Esophagus squamous epithelium (tissue), 5 donors: ENCODE data around the gene PNMA5. TPM values are rescaled to one million over a fixed set of nuclear protein-coding genes. Genes with fewer than 3 reads are reported as not detected.
"Not testable (repeated sequence)": the region's sequence is repeated elsewhere in the genome, so short reads cannot be mapped to it uniquely, and the experiment has no call there.

ENCODE experiments used
- DNase-seq: peaks from one replicate; lab custom pipeline; 2025; lab: John Stamatoyannopoulos, UW
- H3K27ac ChIP-seq, 4 donors: fragments of 200-600 bp; sonication (generic); one replicate each; pipeline ENCODE4 v1.5.1; 2016 to 2019; ENCODE audit warnings: mild to moderate bottlenecking in 1 of 4
- H3K27me3 ChIP-seq, 4 donors: fragments of 200-600 bp; sonication (generic); 1 replicate in 3 of 4; 2 replicates in 1 of 4; pipeline versions ENCODE4 v1.5.1 to v1.6.0; 2017 to 2021; ENCODE audit warnings: antibody characterized with exemption in 1 of 4
- H3K36me3 ChIP-seq, 3 donors: fragments of 200-600 bp; sonication (generic); one replicate each; pipeline ENCODE4 v1.5.1; 2016 to 2019
- H3K4me1 ChIP-seq, 3 donors: fragments of 200-600 bp; sonication (generic); one replicate each; pipeline ENCODE4 v1.5.1; 2017 to 2019
- H3K4me3 ChIP-seq, 4 donors: fragments of 200-600 bp; sonication (generic); 1 replicate in 3 of 4; 2 replicates in 1 of 4; pipeline ENCODE4 v1.5.1; 2016 to 2019; ENCODE audit warnings: mild to moderate bottlenecking in 2 of 4, moderate library complexity in 1 of 4
- H3K9me3 ChIP-seq, 3 donors: fragments of 200-600 bp; sonication (generic); one replicate each; pipeline ENCODE4 v1.5.1; 2016 to 2019
- POLR2A ChIP-seq, 4 donors: fragments of 450-650 bp; IDR thresholded peaks; one replicate each; pipeline ENCODE4 v1.6.1; 2017; ENCODE audit warnings: antibody characterized with exemption in 4 of 4, mild to moderate bottlenecking in 4 of 4, moderate library complexity in 3 of 4
- WGBS, 2 donors: methylation state at CpG; one replicate each; pipeline ENCODE4 v1.1.5; 2018; 5-methylcytosine and 5-hydroxymethylcytosine counted together
- intact Hi-C: fragments of 100-400 bp; cut with DNase I; formaldehyde crosslinking; loops from one replicate; pipeline ENCODE4 v1.15.0; 2022
- total RNA-seq, 4 donors: library from RNA; depleted of rRNA; stranded (reverse); fragments of >200 nt; gene quantifications; one replicate each; pipeline ENCODE4 v1.1.0, GENCODE V29; 2016
- TF ChIP-seq, protein P1 (sequence below), 6 experiments: fragments of 450-650 bp in 4 of 6; fragments of 200-600 bp in 2 of 6; sonication (generic) in 2 of 6; IDR thresholded peaks; one replicate each; pipeline ENCODE4 v1.5.1; 2016 to 2019; ENCODE audit warnings: antibody characterized with exemption in 6 of 6, mild to moderate bottlenecking in 4 of 6, moderate library complexity in 4 of 6
- donor health status: DM: yes; HTN: yes; CAD: no.

Gene PNMA5
- total RNA-seq, 4 donors from 2014 or later: not detected

DNA sequence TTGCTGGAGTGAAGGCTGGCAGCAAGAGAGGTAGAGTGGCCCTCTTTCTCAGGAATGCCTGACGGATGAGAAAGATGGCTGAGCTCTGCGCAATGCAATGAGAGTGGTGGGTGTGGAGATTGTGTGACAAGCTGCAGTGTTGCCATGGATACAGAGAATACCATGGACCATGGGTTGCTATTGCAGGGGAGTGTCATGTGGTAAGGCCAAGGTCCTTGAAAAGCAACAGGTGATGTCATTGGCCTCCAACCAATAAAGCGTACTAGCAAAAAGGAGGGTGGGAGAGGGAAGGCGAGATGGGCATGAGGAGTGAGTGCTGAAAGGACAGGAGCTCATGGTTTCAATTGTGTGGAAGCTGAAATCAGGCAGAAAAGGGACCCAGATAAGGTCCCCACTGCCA is 1.8 kb downstream of the PNMA5 start:
- H3K36me3 ChIP-seq: no peaks in the 10 kb centered on the region
- no peak overlapping the region for H3K4me3 ChIP-seq
- TF ChIP-seq POLR2A (IDR thresholded peaks at IDR 0.05): no peak
- TF ChIP-seq, protein P1, sequence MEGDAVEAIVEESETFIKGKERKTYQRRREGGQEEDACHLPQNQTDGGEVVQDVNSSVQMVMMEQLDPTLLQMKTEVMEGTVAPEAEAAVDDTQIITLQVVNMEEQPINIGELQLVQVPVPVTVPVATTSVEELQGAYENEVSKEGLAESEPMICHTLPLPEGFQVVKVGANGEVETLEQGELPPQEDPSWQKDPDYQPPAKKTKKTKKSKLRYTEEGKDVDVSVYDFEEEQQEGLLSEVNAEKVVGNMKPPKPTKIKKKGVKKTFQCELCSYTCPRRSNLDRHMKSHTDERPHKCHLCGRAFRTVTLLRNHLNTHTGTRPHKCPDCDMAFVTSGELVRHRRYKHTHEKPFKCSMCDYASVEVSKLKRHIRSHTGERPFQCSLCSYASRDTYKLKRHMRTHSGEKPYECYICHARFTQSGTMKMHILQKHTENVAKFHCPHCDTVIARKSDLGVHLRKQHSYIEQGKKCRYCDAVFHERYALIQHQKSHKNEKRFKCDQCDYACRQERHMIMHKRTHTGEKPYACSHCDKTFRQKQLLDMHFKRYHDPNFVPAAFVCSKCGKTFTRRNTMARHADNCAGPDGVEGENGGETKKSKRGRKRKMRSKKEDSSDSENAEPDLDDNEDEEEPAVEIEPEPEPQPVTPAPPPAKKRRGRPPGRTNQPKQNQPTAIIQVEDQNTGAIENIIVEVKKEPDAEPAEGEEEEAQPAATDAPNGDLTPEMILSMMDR (IDR thresholded peaks at IDR 0.05): no peak
- DNase-seq: no peak
- H3K4me1 ChIP-seq: no peaks in the 10 kb centered on the region
- 74 to 90% methylated on average over 2 to 4 of the region's 4 CpGs for WGBS, 2 donors
- H3K9me3 ChIP-seq: no peaks in the 10 kb centered on the region
- intact Hi-C loops: no loop called here
- no peaks in the 10 kb centered on the region for H3K27me3 ChIP-seq
- H3K27ac ChIP-seq: no peak overlapping the region

DNA sequence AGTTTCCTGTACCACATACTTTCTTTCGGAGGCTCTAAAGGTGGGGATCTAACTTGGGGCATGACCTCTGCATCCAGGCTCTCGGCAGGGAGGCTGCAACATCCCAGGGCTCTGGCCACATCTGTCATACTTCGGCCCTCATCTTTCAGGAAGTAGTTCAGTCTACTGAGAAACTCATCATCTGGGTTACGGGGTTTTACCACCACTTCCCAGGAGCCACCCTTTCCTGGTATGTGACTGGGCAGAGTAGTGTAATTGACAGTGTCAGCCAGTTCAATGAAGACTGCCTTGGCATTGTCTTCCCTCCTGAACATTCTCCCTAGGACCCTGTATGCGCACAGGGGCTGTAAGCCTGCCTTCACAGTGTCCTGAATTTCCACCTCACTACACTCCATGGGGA is 2.8 kb downstream of the PNMA5 start:
- Histone ChIP-seq H3K9me3 (no peaks in the 10 kb centered on the region), H3K4me1 (no peaks in the 10 kb centered on the region), H3K36me3 (no peaks in the 10 kb centered on the region), H3K27me3 (no peaks in the 10 kb centered on the region), H3K27ac (no peak overlapping the region), H3K4me3 (no peak overlapping the region)
- intact Hi-C loops: no loop called here
- no peak for DNase-seq
- WGBS, 2 donors: 73 to 88% methylated on average over 2 to 5 of the region's 5 CpGs
- no peak for TF ChIP-seq POLR2A (IDR thresholded peaks at IDR 0.05)
- TF ChIP-seq, protein P1 (IDR thresholded peaks at IDR 0.05): no peak

DNA sequence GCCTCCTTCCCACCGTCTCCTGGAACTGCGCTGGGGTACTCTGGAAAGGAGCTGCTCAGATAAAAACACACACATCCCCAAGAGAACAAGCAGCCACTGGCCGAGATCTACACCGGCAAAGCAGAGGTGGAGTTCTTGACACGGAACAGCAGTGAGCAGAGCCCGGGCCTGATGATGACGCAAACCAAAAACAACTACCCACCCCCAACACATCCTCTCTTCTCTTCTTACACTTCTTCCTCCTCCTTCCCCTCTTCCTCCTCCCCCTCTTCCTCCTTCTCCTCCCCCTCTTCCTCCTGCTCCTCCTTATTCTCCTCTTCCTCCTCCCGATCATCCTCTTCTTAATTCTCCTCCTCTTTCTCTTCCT is 4.6 kb downstream of the PNMA5 start:
- H3K36me3 ChIP-seq: no peaks in the 10 kb centered on the region
- no peaks in the 10 kb centered on the region for H3K4me1 ChIP-seq
- H3K4me3 ChIP-seq: no peak overlapping the region
- WGBS, 2 donors: 57 to 61% methylated on average over 5 to 6 of the region's 8 CpGs
- no peak overlapping the region for H3K27ac ChIP-seq
- DNase-seq: no peak
- H3K27me3 ChIP-seq: no peaks in the 10 kb centered on the region
- intact Hi-C loops: no loop called here
- TF ChIP-seq, protein P1 (IDR thresholded peaks at IDR 0.05): no peak
- TF ChIP-seq POLR2A (IDR thresholded peaks at IDR 0.05): no peak
- H3K9me3 ChIP-seq: no peaks in the 10 kb centered on the region

DNA sequence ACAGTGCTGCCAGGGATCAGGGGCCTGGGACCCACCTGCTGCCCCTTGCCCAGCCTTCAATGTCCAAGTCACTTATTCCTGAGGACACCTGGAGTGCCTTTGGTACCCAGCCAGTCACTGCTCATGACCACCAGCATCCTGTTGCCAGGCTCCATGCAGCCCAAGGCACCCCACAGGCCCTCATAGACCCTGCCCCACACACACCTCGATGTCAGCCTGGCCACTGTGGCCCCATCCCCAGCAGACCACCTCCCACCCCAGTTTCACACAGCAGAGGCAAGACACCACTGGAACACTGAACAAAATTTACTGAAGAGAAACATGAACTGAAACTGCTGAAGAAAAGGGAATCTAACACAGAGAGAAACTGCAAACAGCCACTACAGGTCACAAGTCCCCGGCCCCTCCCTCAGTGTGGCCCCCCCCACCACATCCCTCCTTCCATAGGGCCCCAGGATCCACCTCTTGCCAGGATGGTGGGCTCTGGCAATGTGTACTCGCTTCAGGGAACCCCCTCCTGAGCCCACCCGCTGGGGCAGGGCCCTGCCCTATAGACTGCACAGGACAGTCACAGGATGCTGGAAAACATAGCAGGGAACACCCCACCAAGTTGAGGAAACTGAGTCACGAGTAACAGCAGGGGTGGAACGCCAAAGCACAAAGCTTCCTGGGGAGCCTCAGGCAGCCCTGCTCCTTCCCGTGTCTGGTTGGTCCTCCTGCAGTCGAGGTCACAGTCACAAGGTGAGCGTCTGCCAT is 5.2 kb downstream of the PNMA5 start:
- Histone ChIP-seq H3K4me3 (no peak overlapping the region), H3K27ac (peak overlapping the region in 1 of 4 donors; percentile 21), H3K9me3 (no peaks in the 10 kb centered on the region), H3K4me1 (no peaks in the 10 kb centered on the region), H3K36me3 (no peaks in the 10 kb centered on the region), H3K27me3 (no peaks in the 10 kb centered on the region)
- intact Hi-C loops: no loop called here
- TF ChIP-seq, protein P1 (IDR thresholded peaks at IDR 0.05): no peak
- TF ChIP-seq POLR2A (IDR thresholded peaks at IDR 0.05): no peak
- 58% methylated on average over 5 of the region's 9 CpGs; no CpG with 5 or more reads in 1 of the 2 donors for WGBS, 2 donors
- no peak for DNase-seq

DNA sequence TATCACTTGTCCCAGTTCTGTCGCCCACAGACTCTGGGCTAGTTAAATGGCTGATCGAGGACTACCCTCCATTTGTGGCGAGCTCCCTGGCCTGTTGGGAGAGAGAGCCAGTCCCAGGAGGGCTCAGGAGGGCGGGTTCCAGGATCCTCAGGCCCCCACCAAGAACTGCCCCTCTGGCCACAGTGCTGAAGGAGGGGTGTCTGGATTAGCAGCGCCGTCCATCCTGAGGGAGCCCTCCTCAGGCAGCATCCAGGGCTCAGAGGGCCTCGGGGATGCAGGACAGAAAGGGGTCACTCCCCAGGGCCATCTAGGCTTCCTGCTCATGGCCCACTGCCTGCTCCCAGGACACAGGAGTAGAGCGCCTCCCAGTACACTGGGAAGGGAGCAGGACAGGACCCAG is 6.1 kb downstream of the PNMA5 start:
- no peak for TF ChIP-seq POLR2A (IDR thresholded peaks at IDR 0.05)
- TF ChIP-seq, protein P1 (IDR thresholded peaks at IDR 0.05): no peak
- intact Hi-C loops: no loop called here
- no peaks in the 10 kb centered on the region for H3K9me3 ChIP-seq
- 100% methylated on average over 1 of the region's 8 CpGs for WGBS, 2 donors
- H3K36me3 ChIP-seq: no peaks in the 10 kb centered on the region
- no peak overlapping the region for H3K4me3 ChIP-seq
- no peak overlapping the region for H3K27ac ChIP-seq
- H3K4me1 ChIP-seq: no peaks in the 10 kb centered on the region
- H3K27me3 ChIP-seq: no peaks in the 10 kb centered on the region
- no peak for DNase-seq

DNA sequence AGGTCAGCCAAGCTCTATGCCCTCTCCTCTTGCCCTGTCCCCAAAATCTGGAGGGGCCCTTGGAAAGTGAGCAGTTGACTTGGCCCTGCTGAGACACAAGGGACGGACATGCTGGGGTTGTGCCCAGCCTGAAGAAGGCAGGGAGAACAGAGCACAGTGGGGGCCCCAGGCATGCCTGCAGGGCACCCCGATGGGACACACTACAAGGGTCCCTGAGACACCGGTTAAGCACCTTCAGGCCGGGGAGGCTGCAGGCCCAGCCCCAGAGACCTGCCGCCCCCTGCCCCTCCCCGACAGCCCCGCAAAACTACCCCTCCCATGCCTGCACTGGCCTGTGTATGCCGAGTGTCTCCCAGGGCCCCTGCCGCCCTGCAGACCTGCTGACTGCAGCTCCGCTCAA is 6.8 kb downstream of the PNMA5 start:
- H3K27ac ChIP-seq, intact Hi-C loops, DNase-seq, H3K27me3 ChIP-seq, H3K9me3 ChIP-seq, H3K4me1 ChIP-seq, H3K36me3 ChIP-seq, H3K4me3 ChIP-seq: not testable (repeated sequence)
- WGBS, 2 donors: no CpG with 5 or more reads among the region's 10 CpGs

DNA sequence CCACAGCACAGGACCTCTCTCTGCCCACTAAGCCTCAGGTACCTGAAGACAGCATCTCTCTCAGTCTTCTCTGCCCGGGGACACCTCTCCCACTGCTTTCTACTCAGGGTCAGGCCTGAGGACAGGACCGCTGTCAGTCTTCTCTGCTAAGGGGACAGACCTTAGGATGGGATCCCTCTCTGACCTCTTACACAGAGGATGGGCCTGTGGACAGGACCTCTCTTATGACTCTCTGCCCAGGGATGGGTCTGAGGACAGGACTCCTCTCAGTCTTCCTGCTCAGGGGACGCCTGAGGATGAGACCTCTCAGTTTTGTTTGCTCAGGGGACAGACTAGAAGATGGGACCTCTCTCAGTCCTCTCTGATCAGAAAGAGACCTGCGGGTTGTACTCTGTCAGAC is 8.5 kb downstream of the PNMA5 start:
- DNase-seq, H3K9me3 ChIP-seq, H3K27me3 ChIP-seq, H3K27ac ChIP-seq, intact Hi-C loops, H3K36me3 ChIP-seq, H3K4me3 ChIP-seq, H3K4me1 ChIP-seq: not testable (repeated sequence)
- WGBS, 2 donors: no CpG with 5 or more reads among the region's 4 CpGs
